CD4-positive, alpha-beta T cell (primary cell): ENCODE results near the gene MAN1A1. TPM values are rescaled to one million over a fixed set of nuclear protein-coding genes. Genes with fewer than 3 reads are reported as not detected.

Experiments
- ATAC-seq: fragments of 200-7000 bp; cut with Tn5 transposase; one replicate; pipeline ENCODE4 v1.10.0; 2022; ENCODE audit warnings: mild to moderate bottlenecking; ENCODE audit not compliant: poor library complexity
- CTCF ChIA-PET: fragments of 350-600 bp; sonication (Branson Sonifier 250); formaldehyde crosslinking; loops from one replicate; lab custom pipeline; 2021; ENCODE audit warnings: antibody characterized with exemption, inconsistent platforms; lab: Charles Lee
- POLR2A ChIA-PET: fragments of 350-600 bp; sonication (Branson Sonifier 250); formaldehyde crosslinking; loops from one replicate; lab custom pipeline; 2021; ENCODE audit warnings: antibody characterized with exemption, inconsistent platforms; lab: Charles Lee
- DNase-seq, 14 experiments: peaks; one replicate each; pipeline ENCODE4 v3.0.0-alpha.2; 2013 to 2020; ENCODE audit warnings: mixed read lengths in 2 of 14
- H3K27ac ChIP-seq, 2 donors: one replicate each; pipeline versions ENCODE4 v1.5.1 to v1.7.0; 2013; ENCODE audit warnings: low read length in 2 of 2, low read depth in 1 of 2, mild to moderate bottlenecking in 1 of 2
- H3K27me3 ChIP-seq, 2 experiments: 1 replicate in 1 of 2; 2 replicates in 1 of 2; pipeline versions ENCODE4 v1.6.1 to v1.7.0; 2013; ENCODE audit warnings: low read length in 2 of 2, control low read depth in 1 of 2, mild to moderate bottlenecking in 1 of 2, moderate library complexity in 1 of 2; ENCODE audit not compliant: insufficient read depth in 2 of 2, control insufficient read depth in 1 of 2
- H3K36me3 ChIP-seq: one replicate; pipeline ENCODE4 v1.6.1; 2013; ENCODE audit warnings: low read length, control low read depth; ENCODE audit not compliant: insufficient read depth
- H3K4me1 ChIP-seq: one replicate; pipeline ENCODE4 v1.6.1; 2013; ENCODE audit warnings: low read length, control low read depth; ENCODE audit not compliant: insufficient read depth
- H3K4me3 ChIP-seq: one replicate; pipeline ENCODE4 v1.5.1; 2013; ENCODE audit warnings: mild to moderate bottlenecking, low read length, moderate library complexity
- H3K9me3 ChIP-seq, 2 experiments: 1 replicate in 1 of 2; 2 replicates in 1 of 2; pipeline versions ENCODE4 v1.6.1 to v1.7.0; 2013; ENCODE audit warnings: low read length in 2 of 2, mild to moderate bottlenecking in 2 of 2, control low read depth in 1 of 2, moderate library complexity in 1 of 2; ENCODE audit not compliant: control insufficient read depth in 1 of 2, insufficient read depth in 1 of 2
- H3K27ac Mint-ChIP-seq: one replicate; pipeline ENCODE4 v1.8.0; 2020; ENCODE audit warnings: mixed read lengths
- H3K27me3 Mint-ChIP-seq: one replicate; pipeline ENCODE4 v1.8.0; 2021; ENCODE audit warnings: mixed read lengths
- H3K36me3 Mint-ChIP-seq: one replicate; pipeline ENCODE4 v1.8.0; 2021; ENCODE audit warnings: low read depth, mixed read lengths
- H3K4me1 Mint-ChIP-seq: one replicate; pipeline ENCODE4 v1.8.0; 2021; ENCODE audit warnings: low read depth, mixed read lengths
- H3K4me3 Mint-ChIP-seq: one replicate; pipeline ENCODE4 v1.8.0; 2020; ENCODE audit warnings: mild to moderate bottlenecking, mixed read lengths
- H3K9me3 Mint-ChIP-seq: one replicate; pipeline ENCODE4 v1.8.0; 2020; ENCODE audit warnings: mixed read lengths
- CTCF ChIP-seq: fragments of 200-600 bp; IDR thresholded peaks from one replicate; pipeline ENCODE4 v1.8.0; 2022; ENCODE audit warnings: antibody characterized with exemption, mild to moderate bottlenecking
- intact Hi-C, 2 experiments: fragments of 100-400 bp; cut with DNase I in 1 of 2; cut with micrococcal nuclease in 1 of 2; formaldehyde crosslinking; loops; one replicate each; pipeline versions ENCODE4 v1.15.1 to v1.9.0; 2023 to 2025; cut with DNase I, micrococcal nuclease
- total RNA-seq, 174 experiments: library from RNA in 2 of 174; stranded (reverse) in 2 of 174; gene quantifications; one replicate each; pipeline ENCODE4 v1.2.3 and lab custom pipeline; 2021 to 2026

MAN1A1 gene
- total RNA-seq, 2 experiments from 2014 or later, result 4.5 to 4.9 TPM

GRCh38 chr6:119179062-119179461, 170.5 kb downstream of the MAN1A1 start:
- H3K9me3 Mint-ChIP-seq, result no peaks in the 10 kb centered on the region

GRCh38 chr6:119176445-119176844, 173.1 kb downstream of the MAN1A1 start:
- H3K27me3 ChIP-seq, result no peaks in the 10 kb centered on the region
- no peak overlapping the region for H3K27ac ChIP-seq
- DNase-seq (no peak), ATAC-seq (no peak)
- Mint-ChIP-seq H3K27ac (no peak overlapping the region), H3K4me1 (peaks cover 17% of the 10 kb centered on the region), H3K36me3 (peaks cover 6% of the 10 kb centered on the region), H3K4me3 (no peak overlapping the region), H3K9me3 (no peaks in the 10 kb centered on the region), H3K27me3 (no peaks in the 10 kb centered on the region)
- H3K4me1 ChIP-seq, result peaks cover 6% of the 10 kb centered on the region
- H3K36me3 ChIP-seq, result no peaks in the 10 kb centered on the region
- H3K9me3 ChIP-seq, result no peaks in the 10 kb centered on the region
- intact Hi-C loops, result no loop called here
- no peak for TF ChIP-seq CTCF
- no peak overlapping the region for H3K4me3 ChIP-seq
- ChIA-PET POLR2A (no interaction called here), CTCF (interaction anchor here (0.9 kb wide), 1 partner anchor 12 kb away, joined by 3 read pairs; no protein-coding TSS in a partner anchor)

More at GRCh38 chr6:119179062-119179461, 170.5 kb downstream of the MAN1A1 start:
- Histone ChIP-seq H3K27me3 (no peaks in the 10 kb centered on the region), H3K4me3 (no peak overlapping the region), H3K9me3 (no peaks in the 10 kb centered on the region), H3K36me3 (peaks cover 6% of the 10 kb centered on the region), H3K27ac (no peak overlapping the region), H3K4me1 (peaks cover 6% of the 10 kb centered on the region)
- TF ChIP-seq CTCF, result no peak
- POLR2A ChIA-PET, result no interaction called here
- Mint-ChIP-seq H3K27me3 (no peaks in the 10 kb centered on the region), H3K4me3 (no peak overlapping the region), H3K36me3 (peaks cover 13% of the 10 kb centered on the region), H3K4me1 (peaks cover 21% of the 10 kb centered on the region), H3K27ac (no peak overlapping the region)
- no peak for ATAC-seq
- intact Hi-C loops, result no loop called here
- CTCF ChIA-PET, result no interaction called here
- DNase-seq, result no peak

GRCh38 chr6:119174879-119175817, 174.4 kb downstream of the MAN1A1 start:
- CTCF ChIA-PET, result no interaction called here
- POLR2A ChIA-PET, result no interaction called here
- peaks cover under 1% of the 10 kb centered on the region for H3K4me1 ChIP-seq
- Mint-ChIP-seq H3K27me3 (no peaks in the 10 kb centered on the region), H3K36me3 (peaks cover 6% of the 10 kb centered on the region), H3K4me3 (no peak overlapping the region), H3K4me1 (peaks cover 8% of the 10 kb centered on the region), H3K9me3 (no peaks in the 10 kb centered on the region), H3K27ac (no peak overlapping the region)
- H3K4me3 ChIP-seq, result no peak overlapping the region
- H3K9me3 ChIP-seq, result no peaks in the 10 kb centered on the region
- H3K27ac ChIP-seq, result no peak overlapping the region
- no peak for TF ChIP-seq CTCF
- DNase-seq, result no peak
- no peaks in the 10 kb centered on the region for H3K36me3 ChIP-seq
- H3K27me3 ChIP-seq, result no peaks in the 10 kb centered on the region
- no peak for ATAC-seq
- intact Hi-C loops, result no loop called here
